PFSK-1 (cell line): ENCODE results near the gene SLC2A6.

Experiments
- FOXP2 ChIP-seq: optimal IDR thresholded peaks from 2 replicates; pipeline ENCODE3; 2011; ENCODE audit warnings: borderline replicate concordance, control low read depth, inconsistent platforms; ENCODE audit not compliant: insufficient read depth; ENCODE audit errors: extremely low read length, extremely low read depth
- POLR2AphosphoS5 ChIP-seq: IDR thresholded peaks from 2 replicates; pipeline ENCODE4 v1.6.1; 2012; ENCODE audit warnings: low read depth, mild to moderate bottlenecking, control low read depth, low read length, moderate library complexity
- REST ChIP-seq, 2 experiments: IDR thresholded peaks; 2 replicates each; pipeline versions ENCODE4 v1.6.1 to v1.8.0; 2011 to 2012; ENCODE audit warnings: low read depth in 2 of 2, low read length in 2 of 2, control low read depth in 1 of 2, inconsistent platforms in 1 of 2, mild to moderate bottlenecking in 1 of 2, moderate library complexity in 1 of 2; ENCODE audit not compliant: insufficient read depth in 1 of 2
- SIN3A ChIP-seq: IDR thresholded peaks from 2 replicates; pipeline ENCODE4 v1.6.1; 2012; ENCODE audit warnings: mild to moderate bottlenecking, low read length, moderate library complexity, borderline replicate concordance; ENCODE audit not compliant: insufficient read depth
- TAF1 ChIP-seq: IDR thresholded peaks from 2 replicates; pipeline ENCODE4 v1.6.1; 2012; ENCODE audit warnings: low read length, control low read depth, borderline replicate concordance; ENCODE audit not compliant: insufficient read depth

The SLC2A6 gene

GRCh38 chr9:133513214-133514100 is 34.6 kb upstream of the SLC2A6 start:
- TF ChIP-seq TAF1 = no peak
- TF ChIP-seq REST (IDR thresholded peaks at IDR 0.05; ENCODE audit: insufficient read depth in 1 of 2, low read depth in 2 of 2, low read length in 2 of 2) = no peak
- TF ChIP-seq FOXP2 = no peak
- no peak for TF ChIP-seq SIN3A

- TF ChIP-seq FOXP2 = no peak
- no peak for TF ChIP-seq POLR2AphosphoS5
- TF ChIP-seq TAF1 = no peak
- no peak for TF ChIP-seq SIN3A
- no peak for TF ChIP-seq REST (IDR thresholded peaks at IDR 0.05; ENCODE audit: insufficient read depth in 1 of 2, low read depth in 2 of 2, low read length in 2 of 2)
Measured at GRCh38 chr9:133512253-133513213, 33.6 kb upstream of the SLC2A6 start.

- TF ChIP-seq FOXP2 = no peak
- TF ChIP-seq POLR2AphosphoS5 = no peak
- TF ChIP-seq TAF1 = no peak
- TF ChIP-seq SIN3A = no peak
- no peak for TF ChIP-seq REST (IDR thresholded peaks at IDR 0.05; ENCODE audit: insufficient read depth in 1 of 2, low read depth in 2 of 2, low read length in 2 of 2)
Measured at GRCh38 chr9:133511607-133512006, 32.7 kb upstream of the SLC2A6 start.

- no peak for TF ChIP-seq SIN3A
- TF ChIP-seq REST (IDR thresholded peaks at IDR 0.05; ENCODE audit: insufficient read depth in 1 of 2, low read depth in 2 of 2, low read length in 2 of 2) = no peak
- no peak for TF ChIP-seq FOXP2
- TF ChIP-seq POLR2AphosphoS5 = no peak
- TF ChIP-seq TAF1 = no peak
Measured at GRCh38 chr9:133510926-133511505, 32.1 kb upstream of the SLC2A6 start.
